ENCODE results near the gene SCO2.

SCO2 gene

GRCh38 chr22:50502628-50503474, 22.5 kb downstream of the SCO2 start:
- no peak for DNase-seq (ENCODE audit: low read depth)
- no peak for TF ChIP-seq CTCF (conservative IDR thresholded peaks at IDR 0.05; ENCODE audit: low read depth, low read length)
- no peak overlapping the region for H3K4me3 ChIP-seq (ENCODE audit: low read length)

GRCh38 chr22:50502096-50502495, 23.3 kb downstream of the SCO2 start:
- TF ChIP-seq CTCF (conservative IDR thresholded peaks at IDR 0.05; ENCODE audit: low read depth, low read length) = no peak
- no peak for DNase-seq (ENCODE audit: low read depth)
- H3K4me3 ChIP-seq (ENCODE audit: low read length) = no peak overlapping the region

- no peak for DNase-seq (ENCODE audit: low read depth)
These were observed 24.9 kb downstream of the SCO2 start for GRCh38 chr22:50500452-50500851.

GRCh38 chr22:50498322-50498890, 27.0 kb downstream of the SCO2 start:
- DNase-seq (ENCODE audit: low read depth) = no peak
- no peak overlapping the region for H3K4me3 ChIP-seq (ENCODE audit: low read length)
- TF ChIP-seq CTCF (conservative IDR thresholded peaks at IDR 0.05; ENCODE audit: low read depth, low read length) = peak; percentile 71

More at GRCh38 chr22:50500452-50500851, 24.9 kb downstream of the SCO2 start:
- no peak for TF ChIP-seq CTCF (conservative IDR thresholded peaks at IDR 0.05; ENCODE audit: low read depth, low read length)
- H3K4me3 ChIP-seq (ENCODE audit: low read length) = no peak overlapping the region

- DNase-seq (ENCODE audit: low read depth) = no peak
- no peak overlapping the region for H3K4me3 ChIP-seq (ENCODE audit: low read length)
- TF ChIP-seq CTCF (conservative IDR thresholded peaks at IDR 0.05; ENCODE audit: low read depth, low read length) = no peak
These were observed 28.3 kb downstream of the SCO2 start for GRCh38 chr22:50497093-50497492.

GRCh38 chr22:50490531-50491308, 34.7 kb downstream of the SCO2 start:
- no peak overlapping the region for H3K4me3 ChIP-seq (ENCODE audit: low read length)
- DNase-seq (ENCODE audit: low read depth) = no peak
- no peak for TF ChIP-seq CTCF (conservative IDR thresholded peaks at IDR 0.05; ENCODE audit: low read depth, low read length)

All from retinal pigment epithelial cell (primary cell).